PFSK-1 (cell line): Measurements from ENCODE around the gene MIOS.

Source experiments
- POLR2AphosphoS5 ChIP-seq: IDR thresholded peaks from 2 replicates; pipeline ENCODE4 v1.6.1; 2012; ENCODE audit warnings: low read depth, mild to moderate bottlenecking, control low read depth, low read length, moderate library complexity
- SIN3A ChIP-seq: IDR thresholded peaks from 2 replicates; pipeline ENCODE4 v1.6.1; 2012; ENCODE audit warnings: mild to moderate bottlenecking, low read length, moderate library complexity, borderline replicate concordance; ENCODE audit not compliant: insufficient read depth
- TF ChIP-seq, protein P1 (sequence below), 2 experiments: IDR thresholded peaks; 2 replicates each; pipeline versions ENCODE4 v1.6.1 to v1.8.0; 2011 to 2012; ENCODE audit warnings: low read depth in 2 of 2, low read length in 2 of 2, control low read depth in 1 of 2, inconsistent platforms in 1 of 2, mild to moderate bottlenecking in 1 of 2, moderate library complexity in 1 of 2; ENCODE audit not compliant: insufficient read depth in 1 of 2

DNA sequence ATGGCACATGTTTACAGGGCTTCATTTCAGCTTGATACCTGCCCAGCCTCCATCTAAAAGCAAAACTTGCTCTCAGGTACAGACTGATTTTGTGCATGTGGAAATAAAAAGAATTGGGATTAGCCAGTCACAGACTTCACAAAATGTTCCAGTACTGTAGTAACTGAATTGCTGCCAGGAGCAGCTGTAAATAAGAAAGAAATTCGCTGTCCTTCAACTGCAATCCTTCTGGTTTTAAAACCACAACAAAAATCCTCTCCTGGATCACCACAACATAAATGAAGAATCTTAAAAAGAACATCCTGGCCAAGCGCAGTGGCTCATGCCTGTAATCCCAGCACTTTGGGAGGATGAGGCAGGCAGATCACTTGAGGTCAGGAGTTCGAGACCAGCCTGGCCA, 3.9 kb upstream of the MIOS start:
- TF ChIP-seq POLR2AphosphoS5 (no peak), SIN3A (no peak)
- TF ChIP-seq, protein P1, sequence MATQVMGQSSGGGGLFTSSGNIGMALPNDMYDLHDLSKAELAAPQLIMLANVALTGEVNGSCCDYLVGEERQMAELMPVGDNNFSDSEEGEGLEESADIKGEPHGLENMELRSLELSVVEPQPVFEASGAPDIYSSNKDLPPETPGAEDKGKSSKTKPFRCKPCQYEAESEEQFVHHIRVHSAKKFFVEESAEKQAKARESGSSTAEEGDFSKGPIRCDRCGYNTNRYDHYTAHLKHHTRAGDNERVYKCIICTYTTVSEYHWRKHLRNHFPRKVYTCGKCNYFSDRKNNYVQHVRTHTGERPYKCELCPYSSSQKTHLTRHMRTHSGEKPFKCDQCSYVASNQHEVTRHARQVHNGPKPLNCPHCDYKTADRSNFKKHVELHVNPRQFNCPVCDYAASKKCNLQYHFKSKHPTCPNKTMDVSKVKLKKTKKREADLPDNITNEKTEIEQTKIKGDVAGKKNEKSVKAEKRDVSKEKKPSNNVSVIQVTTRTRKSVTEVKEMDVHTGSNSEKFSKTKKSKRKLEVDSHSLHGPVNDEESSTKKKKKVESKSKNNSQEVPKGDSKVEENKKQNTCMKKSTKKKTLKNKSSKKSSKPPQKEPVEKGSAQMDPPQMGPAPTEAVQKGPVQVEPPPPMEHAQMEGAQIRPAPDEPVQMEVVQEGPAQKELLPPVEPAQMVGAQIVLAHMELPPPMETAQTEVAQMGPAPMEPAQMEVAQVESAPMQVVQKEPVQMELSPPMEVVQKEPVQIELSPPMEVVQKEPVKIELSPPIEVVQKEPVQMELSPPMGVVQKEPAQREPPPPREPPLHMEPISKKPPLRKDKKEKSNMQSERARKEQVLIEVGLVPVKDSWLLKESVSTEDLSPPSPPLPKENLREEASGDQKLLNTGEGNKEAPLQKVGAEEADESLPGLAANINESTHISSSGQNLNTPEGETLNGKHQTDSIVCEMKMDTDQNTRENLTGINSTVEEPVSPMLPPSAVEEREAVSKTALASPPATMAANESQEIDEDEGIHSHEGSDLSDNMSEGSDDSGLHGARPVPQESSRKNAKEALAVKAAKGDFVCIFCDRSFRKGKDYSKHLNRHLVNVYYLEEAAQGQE (IDR thresholded peaks at IDR 0.05; ENCODE audit: insufficient read depth in 1 of 2, low read depth in 2 of 2, low read length in 2 of 2) = no peak
